Gastroesophageal sphincter (tissue), 4 donors: ENCODE measurements around the gene DYNAP. TPM values are rescaled to one million over a fixed set of nuclear protein-coding genes. Genes with fewer than 3 reads are reported as not detected.

ENCODE experiments used
- ATAC-seq: fragments of 150-250 bp; one replicate; pipeline ENCODE4 v1.9.1; 2016; ENCODE audit warnings: mild to moderate bottlenecking, moderate library complexity
- H3K27ac ChIP-seq, 4 donors: fragments of 200-600 bp; sonication (generic) in 3 of 4; 1 replicate in 3 of 4; 2 replicates in 1 of 4; pipeline ENCODE4 v1.5.1; 2016 to 2019
- H3K27me3 ChIP-seq: fragments of 200-600 bp; sonication (generic); one replicate; pipeline ENCODE4 v1.5.1; 2019
- H3K36me3 ChIP-seq, 2 donors: fragments of 200-600 bp; sonication (generic); one replicate each; pipeline ENCODE4 v1.5.1; 2019; ENCODE audit warnings: control low read depth in 1 of 2
- H3K4me1 ChIP-seq, 3 donors: fragments of 200-600 bp; sonication (generic); 1 replicate in 2 of 3; 2 replicates in 1 of 3; pipeline ENCODE4 v1.5.1; 2016 to 2019; ENCODE audit warnings: control low read depth in 2 of 3
- H3K4me3 ChIP-seq, 2 donors: fragments of 200-600 bp; sonication (generic); one replicate each; pipeline ENCODE4 v1.5.1; 2019; ENCODE audit warnings: mild to moderate bottlenecking in 1 of 2, moderate library complexity in 1 of 2
- H3K9me3 ChIP-seq, 3 donors: fragments of 200-600 bp; sonication (generic); one replicate each; pipeline ENCODE4 v1.5.1; 2017 to 2019; ENCODE audit warnings: control low read depth in 2 of 3
- CTCF ChIP-seq, 4 experiments: fragments of 200-600 bp in 2 of 4; fragments of 450-650 bp in 2 of 4; sonication (generic) in 1 of 4; IDR thresholded peaks; one replicate each; pipeline ENCODE4 v1.5.1; 2017 to 2019; ENCODE audit warnings: antibody characterized with exemption in 4 of 4, mild to moderate bottlenecking in 2 of 4, moderate library complexity in 2 of 4
- EP300 ChIP-seq: sonication (generic); formaldehyde crosslinking; IDR thresholded peaks from one replicate; pipeline ENCODE4 v1.6.1; 2017; ENCODE audit warnings: antibody characterized with exemption, mild to moderate bottlenecking
- POLR2A ChIP-seq, 2 donors: fragments of 450-650 bp; IDR thresholded peaks; one replicate each; pipeline ENCODE4 v1.6.1; 2017; ENCODE audit warnings: antibody characterized with exemption in 2 of 2, mild to moderate bottlenecking in 2 of 2, moderate library complexity in 1 of 2
- POLR2AphosphoS5 ChIP-seq: sonication (generic); formaldehyde crosslinking; IDR thresholded peaks from one replicate; pipeline ENCODE4 v1.6.1; 2017; ENCODE audit warnings: antibody characterized with exemption
- WGBS, 2 donors: methylation state at CpG; one replicate each; pipeline ENCODE4 v1.1.5; 2018; ENCODE audit warnings: low coverage in 1 of 2; 5-methylcytosine and 5-hydroxymethylcytosine counted together
- total RNA-seq, 4 donors: library from RNA; depleted of rRNA; stranded (reverse); fragments of >200 nt; gene quantifications; one replicate each; pipeline ENCODE4 v1.1.0, GENCODE V29; 2016

DYNAP gene
- total RNA-seq, 4 donors from 2014 or later, result 4.9 TPM; not detected in 3

DNA sequence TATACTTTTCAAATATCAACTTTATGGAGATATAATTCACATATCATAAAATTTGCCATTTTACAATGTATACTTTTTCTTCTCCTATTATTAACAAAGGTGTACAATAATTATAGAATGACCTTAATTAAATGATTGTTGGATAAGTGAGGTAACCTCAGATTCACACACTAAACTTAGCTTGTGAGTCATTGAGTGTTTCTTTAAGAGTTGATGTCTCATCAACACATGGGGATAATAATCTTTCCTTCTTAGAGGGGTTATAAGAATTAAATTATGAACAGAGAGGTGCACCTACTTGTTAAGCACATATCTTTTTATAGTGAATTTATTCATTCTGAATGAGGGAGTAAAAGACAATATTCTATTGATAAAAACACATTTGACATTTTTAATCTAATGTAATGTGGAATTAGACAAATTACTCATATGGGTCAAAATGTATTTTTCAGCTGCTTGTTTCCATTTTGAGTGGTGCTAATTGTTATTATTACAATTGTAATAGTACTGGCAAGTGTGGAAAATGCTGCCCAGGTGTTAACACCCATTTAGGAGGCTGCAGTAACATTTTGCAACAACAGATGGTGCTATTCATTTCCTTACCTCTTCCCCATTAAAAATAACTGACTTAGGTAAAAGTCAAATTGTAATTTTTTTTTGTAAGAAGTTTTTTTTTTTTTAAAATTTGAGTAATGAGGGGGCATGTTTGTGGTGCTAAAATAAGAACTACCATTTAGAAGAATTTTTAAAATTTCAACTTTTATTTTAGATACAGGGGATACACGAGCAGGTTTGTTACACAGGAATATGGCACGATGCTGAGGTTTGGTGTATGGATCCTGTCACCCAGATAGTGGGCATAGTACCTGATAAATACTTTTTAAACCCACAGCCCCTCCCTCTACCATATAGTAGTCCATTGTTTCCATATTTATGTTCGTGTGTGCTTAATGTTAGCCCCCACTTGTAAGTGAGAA is 32.1 kb upstream of the DYNAP start:
- no peaks in the 10 kb centered on the region for H3K36me3 ChIP-seq
- 60 to 83% methylated on average over 1 to 3 of the region's 3 CpGs for WGBS, 2 donors
- no peak overlapping the region for H3K27ac ChIP-seq
- H3K4me3 ChIP-seq, result no peak overlapping the region
- ATAC-seq, result no peak
- no peaks in the 10 kb centered on the region for H3K4me1 ChIP-seq
- no peaks in the 10 kb centered on the region for H3K27me3 ChIP-seq
- H3K9me3 ChIP-seq, result no peaks in the 10 kb centered on the region
- TF ChIP-seq POLR2AphosphoS5 (no peak), CTCF (IDR thresholded peaks at IDR 0.05) (peak in 1 of 4 experiments; percentile 53), POLR2A (IDR thresholded peaks at IDR 0.05) (no peak), EP300 (no peak)

GRCh38 chr18:54561706-54562267 is 29.3 kb upstream of the DYNAP start:
- WGBS, 2 donors, result 15 to 60% methylated on average over 1 of the region's 1 CpG
- TF ChIP-seq EP300 (no peak), POLR2A (IDR thresholded peaks at IDR 0.05) (no peak), POLR2AphosphoS5 (no peak), CTCF (IDR thresholded peaks at IDR 0.05) (no peak)

GRCh38 chr18:54580202-54580729 is 10.8 kb upstream of the DYNAP start:
- no peaks in the 10 kb centered on the region for H3K36me3 ChIP-seq
- peaks cover 4% of the 10 kb centered on the region for H3K27me3 ChIP-seq
- 10 to 87% methylated on average over 1 to 3 of the region's 3 CpGs for WGBS, 2 donors
- no peaks in the 10 kb centered on the region for H3K4me1 ChIP-seq
- H3K4me3 ChIP-seq, result no peak overlapping the region
- no peak overlapping the region for H3K27ac ChIP-seq
- ATAC-seq, result no peak
- no peaks in the 10 kb centered on the region for H3K9me3 ChIP-seq
- TF ChIP-seq POLR2A (IDR thresholded peaks at IDR 0.05), result no peak
- TF ChIP-seq CTCF (IDR thresholded peaks at IDR 0.05), result no peak
- no peak for TF ChIP-seq EP300
- no peak for TF ChIP-seq POLR2AphosphoS5

More at GRCh38 chr18:54561706-54562267, 29.3 kb upstream of the DYNAP start:
- no peak overlapping the region for H3K4me3 ChIP-seq
- no peaks in the 10 kb centered on the region for H3K27me3 ChIP-seq
- no peaks in the 10 kb centered on the region for H3K36me3 ChIP-seq
- ATAC-seq, result no peak
- H3K27ac ChIP-seq, result no peak overlapping the region
- no peaks in the 10 kb centered on the region for H3K9me3 ChIP-seq
- no peaks in the 10 kb centered on the region for H3K4me1 ChIP-seq

- Histone ChIP-seq H3K9me3 (no peaks in the 10 kb centered on the region), H3K36me3 (no peaks in the 10 kb centered on the region), H3K4me1 (no peaks in the 10 kb centered on the region), H3K27me3 (no peaks in the 10 kb centered on the region), H3K4me3 (no peak overlapping the region), H3K27ac (no peak overlapping the region)
- 44 to 77% methylated on average over 1 of the region's 1 CpG for WGBS, 2 donors
- no peak for TF ChIP-seq POLR2AphosphoS5
- no peak for TF ChIP-seq CTCF (IDR thresholded peaks at IDR 0.05)
- no peak for TF ChIP-seq EP300
- no peak for TF ChIP-seq POLR2A (IDR thresholded peaks at IDR 0.05)
- no peak for ATAC-seq
Measured at GRCh38 chr18:54584065-54584464, 7.0 kb upstream of the DYNAP start.
